Ammon's horn (tissue), 1 donor: ENCODE measurements around the gene IL4R.
"Not testable (repeated sequence)": the region's sequence is repeated elsewhere in the genome, so short reads cannot be mapped to it uniquely, and the experiment has no call there.

Source experiments
- DNase-seq: peaks from one replicate; pipeline ENCODE4 v3.0.0-alpha.2; 2016; ENCODE audit warnings: low spot score

IL4R gene

DNA sequence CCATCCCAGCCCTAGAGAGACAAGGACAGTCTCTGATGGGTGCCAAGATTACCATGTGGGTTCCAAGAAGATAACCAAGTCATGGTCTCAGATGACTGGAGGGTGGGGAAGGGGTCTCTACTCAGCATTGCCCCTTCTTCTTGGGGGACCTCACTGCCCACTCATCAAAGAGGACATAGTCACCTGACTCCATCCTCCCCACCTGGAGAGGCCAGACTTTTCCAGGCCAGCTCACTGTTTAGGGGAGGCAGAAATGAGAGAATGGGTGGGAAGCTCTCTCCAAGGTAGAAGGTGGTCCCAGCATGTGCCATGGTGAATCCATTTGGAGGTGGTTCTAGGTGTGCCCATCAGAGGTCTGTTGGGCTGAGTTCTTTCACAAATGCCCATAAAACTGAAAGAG lies 67.5 kb downstream of the IL4R start:
- DNase-seq, result no peak

- no peak for DNase-seq
Measured at GRCh38 chr16:27381974-27382855, 68.4 kb downstream of the IL4R start.

DNA sequence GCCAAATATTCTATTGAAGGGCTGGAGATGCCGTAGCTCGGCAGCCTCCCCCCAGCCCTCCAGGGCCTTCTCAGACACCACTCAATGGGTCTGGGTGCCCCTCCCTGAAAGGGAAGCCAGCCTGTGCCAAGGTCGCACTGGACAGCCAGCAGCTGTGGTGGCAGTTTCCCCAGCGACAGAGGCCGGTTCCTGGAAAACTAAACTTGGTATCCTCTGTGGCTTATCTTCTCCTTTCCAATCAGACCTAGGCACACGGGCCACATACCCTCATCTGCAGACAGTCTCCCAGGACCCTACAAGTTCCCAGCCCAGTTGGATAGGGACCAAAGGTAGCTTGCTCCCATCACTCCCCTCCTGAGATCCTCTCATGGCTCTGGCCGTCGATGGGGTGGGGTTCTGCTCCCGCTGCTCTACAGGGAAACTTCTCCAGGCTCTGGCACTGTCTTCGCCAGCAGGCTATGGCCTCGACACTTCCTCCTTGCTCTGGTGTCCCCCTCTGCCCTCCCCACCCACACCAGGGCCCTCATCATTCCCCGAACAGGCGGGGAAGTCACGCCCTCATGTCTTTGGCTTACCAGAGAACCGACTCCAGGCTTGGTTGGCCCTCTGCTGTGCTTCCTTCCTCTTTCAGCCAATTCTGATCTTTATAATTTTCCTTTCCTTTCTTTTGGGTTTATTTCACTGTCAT lies 69.9 kb downstream of the IL4R start:
- DNase-seq, result peak; percentile 40

- DNase-seq, result no peak
Measured at GRCh38 chr16:27384425-27384824, 70.7 kb downstream of the IL4R start.

GRCh38 chr16:27385398-27385797 lies 71.6 kb downstream of the IL4R start:
- DNase-seq, result no peak

GRCh38 chr16:27386674-27387073 lies 72.9 kb downstream of the IL4R start:
- DNase-seq, result no peak

GRCh38 chr16:27387724-27388123 lies 74.0 kb downstream of the IL4R start:
- no peak for DNase-seq

DNA sequence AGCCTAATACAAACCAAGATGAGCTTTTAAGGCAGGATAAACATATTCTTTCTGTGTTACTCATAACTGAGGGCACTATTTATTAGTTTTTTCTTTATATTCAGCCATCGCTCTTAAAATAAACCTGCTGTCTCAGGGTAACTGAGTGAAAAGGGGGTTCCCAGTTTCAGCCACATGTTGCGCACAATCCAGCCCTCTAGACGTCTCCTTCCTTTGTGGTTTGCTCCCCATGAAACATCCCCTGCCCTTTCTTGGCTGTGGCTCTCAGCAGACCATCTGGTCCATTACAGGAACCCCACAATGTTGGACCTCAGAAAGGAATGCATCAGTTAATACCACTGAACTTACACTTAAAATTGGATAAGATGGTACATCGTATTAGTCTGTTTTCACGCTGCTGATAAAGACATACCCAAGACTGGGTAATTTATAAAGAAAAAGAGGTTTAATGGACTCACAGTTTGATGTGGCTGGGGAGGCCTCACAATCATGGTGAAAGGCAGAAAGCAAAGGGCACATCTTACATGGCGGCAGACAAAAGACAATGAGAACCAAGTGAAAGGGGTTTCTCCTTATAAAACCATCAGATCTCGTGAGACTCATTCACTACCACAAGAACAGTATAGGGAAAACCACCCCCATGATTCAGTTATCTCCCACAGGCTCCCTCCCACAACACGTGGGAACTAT lies 75.6 kb downstream of the IL4R start:
- DNase-seq, result peak; percentile 27

DNA sequence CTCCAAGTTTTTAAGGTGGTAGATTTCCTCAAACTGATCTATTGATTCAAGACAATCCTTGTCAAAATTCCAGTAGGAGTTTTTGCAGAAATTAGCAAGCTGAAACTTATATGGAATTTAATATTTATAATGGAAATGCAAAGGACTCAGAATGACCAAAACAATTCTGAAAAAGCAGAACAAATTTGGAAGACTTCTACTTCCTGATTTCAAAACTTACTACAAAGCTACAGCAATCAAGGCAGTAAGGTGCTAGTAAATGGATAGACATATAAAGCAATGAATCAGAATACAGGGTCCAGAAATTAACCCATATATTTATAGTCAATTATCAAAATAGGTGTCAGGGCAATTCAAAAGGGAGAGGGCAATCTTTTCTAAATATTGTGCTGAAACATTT lies 76.4 kb downstream of the IL4R start:
- no peak for DNase-seq

- DNase-seq, result no peak
Measured at GRCh38 chr16:27392671-27393070, 78.9 kb downstream of the IL4R start.

GRCh38 chr16:27394516-27394915 lies 80.7 kb downstream of the IL4R start:
- no peak for DNase-seq

GRCh38 chr16:27398341-27398893 lies 84.6 kb downstream of the IL4R start:
- not testable (repeated sequence) for DNase-seq

GRCh38 chr16:27398894-27399853 lies 85.4 kb downstream of the IL4R start:
- DNase-seq, result no peak

GRCh38 chr16:27399969-27400368 lies 86.2 kb downstream of the IL4R start:
- no peak for DNase-seq

- DNase-seq, result no peak
Measured at GRCh38 chr16:27400751-27401620, 87.2 kb downstream of the IL4R start.

GRCh38 chr16:27401768-27402568 lies 88.2 kb downstream of the IL4R start, which contains the start of gene IL21R:
TSS of gene IL21R (plus strand) at chr16:27402174. CDS start at chr16:27430072, 27,898 bp downstream.
- DNase-seq, result peak; percentile 46

- no peak for DNase-seq
Measured at GRCh38 chr16:27402569-27402963, 88.8 kb downstream of the IL4R start.

- DNase-seq, result no peak
Measured at GRCh38 chr16:27402964-27403600, 89.3 kb downstream of the IL4R start.

DNA sequence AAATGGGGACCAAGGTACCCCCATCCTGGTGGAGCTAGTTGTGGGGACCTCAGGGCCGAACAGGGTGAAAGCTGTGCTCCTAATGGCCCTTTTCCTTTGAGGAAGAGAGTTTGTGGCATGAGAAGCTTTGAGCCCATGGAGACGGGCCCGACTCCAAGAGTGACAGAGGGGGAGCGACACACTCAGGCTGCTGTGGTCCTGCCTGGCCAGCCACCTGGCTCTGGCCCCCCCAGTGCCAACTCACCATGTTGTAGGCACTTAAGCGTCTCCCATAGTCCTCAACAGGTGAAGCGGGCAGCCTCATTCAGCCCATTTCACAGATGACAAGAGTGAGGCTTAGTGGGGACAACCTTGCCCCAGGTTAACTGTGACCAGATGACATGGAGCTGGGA lies 89.8 kb downstream of the IL4R start:
- DNase-seq, result no peak
